ENCODE results near the gene AUH. TPM values are rescaled to one million over a fixed set of nuclear protein-coding genes. Genes with fewer than 3 reads are reported as not detected.

The AUH gene
- total RNA-seq, 2 donors from 2014 or later: 27.4 to 36.1 TPM

GRCh38 chr9:91222457-91222856 lies 139.3 kb downstream of the AUH start:
- no peak for DNase-seq (ENCODE audit: low spot score)
- no peaks in the 10 kb centered on the region for H3K36me3 ChIP-seq
- no peak for TF ChIP-seq CTCF (IDR thresholded peaks at IDR 0.05)
- H3K27me3 ChIP-seq (replicated peaks; ENCODE audit: insufficient read depth): no peaks in the 10 kb centered on the region
- no peaks in the 10 kb centered on the region for H3K4me1 ChIP-seq (ENCODE audit: control insufficient read depth in 1 of 2, low read depth in 2 of 2)
- no peak for ATAC-seq (ENCODE audit: insufficient number of reproducible peaks, low FRiP score, low read depth)
- no peaks in the 10 kb centered on the region for H3K9me3 ChIP-seq
- H3K27ac ChIP-seq: no peak overlapping the region
- H3K4me3 ChIP-seq: no peak overlapping the region

- no peaks in the 10 kb centered on the region for H3K9me3 ChIP-seq
- H3K27me3 ChIP-seq (replicated peaks; ENCODE audit: insufficient read depth): no peaks in the 10 kb centered on the region
- no peaks in the 10 kb centered on the region for H3K4me1 ChIP-seq (ENCODE audit: control insufficient read depth in 1 of 2, low read depth in 2 of 2)
- H3K36me3 ChIP-seq: no peaks in the 10 kb centered on the region
- no peak for DNase-seq (ENCODE audit: low spot score)
- TF ChIP-seq CTCF (IDR thresholded peaks at IDR 0.05): no peak
- no peak overlapping the region for H3K4me3 ChIP-seq
- no peak overlapping the region for H3K27ac ChIP-seq
- ATAC-seq (ENCODE audit: insufficient number of reproducible peaks, low FRiP score, low read depth): no peak
Observed at GRCh38 chr9:91221332-91221731, 140.4 kb downstream of the AUH start.

GRCh38 chr9:91220491-91221135 lies 141.1 kb downstream of the AUH start:
- TF ChIP-seq CTCF (IDR thresholded peaks at IDR 0.05): no peak
- DNase-seq (ENCODE audit: low spot score) (no peak), ATAC-seq (ENCODE audit: insufficient number of reproducible peaks, low FRiP score, low read depth) (no peak)
- no peaks in the 10 kb centered on the region for H3K9me3 ChIP-seq
- no peaks in the 10 kb centered on the region for H3K4me1 ChIP-seq (ENCODE audit: control insufficient read depth in 1 of 2, low read depth in 2 of 2)
- H3K4me3 ChIP-seq: no peak overlapping the region
- no peaks in the 10 kb centered on the region for H3K27me3 ChIP-seq (replicated peaks; ENCODE audit: insufficient read depth)
- H3K27ac ChIP-seq: no peak overlapping the region
- H3K36me3 ChIP-seq: no peaks in the 10 kb centered on the region

GRCh38 chr9:91220021-91220420 lies 141.7 kb downstream of the AUH start:
- H3K27ac ChIP-seq: no peak overlapping the region
- H3K36me3 ChIP-seq: no peaks in the 10 kb centered on the region
- TF ChIP-seq CTCF (IDR thresholded peaks at IDR 0.05): no peak
- H3K9me3 ChIP-seq: no peaks in the 10 kb centered on the region
- no peaks in the 10 kb centered on the region for H3K27me3 ChIP-seq (replicated peaks; ENCODE audit: insufficient read depth)
- DNase-seq (ENCODE audit: low spot score) (no peak), ATAC-seq (ENCODE audit: insufficient number of reproducible peaks, low FRiP score, low read depth) (no peak)
- no peak overlapping the region for H3K4me3 ChIP-seq
- H3K4me1 ChIP-seq (ENCODE audit: control insufficient read depth in 1 of 2, low read depth in 2 of 2): no peaks in the 10 kb centered on the region

GRCh38 chr9:91219557-91219956 lies 142.2 kb downstream of the AUH start:
- no peak for ATAC-seq (ENCODE audit: insufficient number of reproducible peaks, low FRiP score, low read depth)
- TF ChIP-seq CTCF (IDR thresholded peaks at IDR 0.05): no peak

More at GRCh38 chr9:91219557-91219956, 142.2 kb downstream of the AUH start:
- Histone ChIP-seq H3K4me3 (no peak overlapping the region), H3K27ac (no peak overlapping the region), H3K9me3 (no peaks in the 10 kb centered on the region), H3K36me3 (no peaks in the 10 kb centered on the region), H3K4me1 (ENCODE audit: control insufficient read depth in 1 of 2, low read depth in 2 of 2) (no peaks in the 10 kb centered on the region), H3K27me3 (replicated peaks; ENCODE audit: insufficient read depth) (no peaks in the 10 kb centered on the region)
- DNase-seq (ENCODE audit: low spot score): no peak

Measured in thoracic aorta (tissue), 2 donors.